Left lobe of liver (tissue), 2 donors: Measurements from ENCODE around the gene GOLGA6A. TPM values are rescaled to one million over a fixed set of nuclear protein-coding genes. Genes with fewer than 3 reads are reported as not detected.

ENCODE experiments used
- ATAC-seq: fragments of 200-7000 bp; cut with Tn5 transposase; one replicate; pipeline ENCODE4 v1.9.1; 2020; ENCODE audit warnings: mild to moderate bottlenecking, moderate library complexity
- DNase-seq: peaks from one replicate; pipeline ENCODE4 v3.0.0-alpha.2; 2020; ENCODE audit warnings: low spot score
- total RNA-seq: library from RNA; stranded (reverse); gene quantifications from one replicate; pipeline ENCODE4 v1.2.1, GENCODE V29; 2021
- donor health status: DM: no; HTN: no; CAD: no; lungs with moderate emphysema.
- donor health status: DM: no; HTN: yes; CAD: no.

GOLGA6A gene
- total RNA-seq, 1 donor from 2014 or later, result 1.6 TPM

- DNase-seq (no peak), ATAC-seq (no peak)
Observed at GRCh38 chr15:74037171-74038117, 44.9 kb downstream of the GOLGA6A start.

GRCh38 chr15:74036271-74037170 lies 45.8 kb downstream of the GOLGA6A start:
- DNase-seq (peak; percentile 62), ATAC-seq (peak; percentile 83)

- DNase-seq, result no peak
- ATAC-seq, result no peak
Observed at GRCh38 chr15:74035121-74036017, 47.0 kb downstream of the GOLGA6A start.

- DNase-seq (no peak), ATAC-seq (no peak)
Observed at GRCh38 chr15:74034206-74034755, 48.1 kb downstream of the GOLGA6A start.

GRCh38 chr15:74032606-74033561 lies 49.5 kb downstream of the GOLGA6A start:
- DNase-seq (no peak), ATAC-seq (no peak)

GRCh38 chr15:74032046-74032445 lies 50.3 kb downstream of the GOLGA6A start:
- ATAC-seq (no peak), DNase-seq (no peak)

GRCh38 chr15:74028646-74029045 lies 53.7 kb downstream of the GOLGA6A start:
- no peak for ATAC-seq

GRCh38 chr15:74027688-74028087 lies 54.7 kb downstream of the GOLGA6A start:
- ATAC-seq (no peak), DNase-seq (no peak)

More at GRCh38 chr15:74028646-74029045, 53.7 kb downstream of the GOLGA6A start:
- no peak for DNase-seq

GRCh38 chr15:74025436-74025835 lies 56.9 kb downstream of the GOLGA6A start:
- ATAC-seq (peak; percentile 21), DNase-seq (no peak)

- no peak for ATAC-seq
Observed at GRCh38 chr15:74024687-74025086, 57.7 kb downstream of the GOLGA6A start.

GRCh38 chr15:74022706-74023470 lies 59.5 kb downstream of the GOLGA6A start:
- DNase-seq, result no peak
- ATAC-seq, result no peak

More at GRCh38 chr15:74024687-74025086, 57.7 kb downstream of the GOLGA6A start:
- no peak for DNase-seq

Other genes starting within 250 kb of the GOLGA6A start
- gene TBC1D21, start 209.0 kb downstream of the GOLGA6A start, total RNA-seq, result not detected
- gene LOXL1, start 156.1 kb downstream of the GOLGA6A start, total RNA-seq, result 0.75 TPM
- 8.1 TPM for gene STOML1, start 90.3 kb downstream of the GOLGA6A start, total RNA-seq
- gene PML, start 87.8 kb downstream of the GOLGA6A start, total RNA-seq, result 15.5 TPM
- gene ISLR2, start 48.0 kb upstream of the GOLGA6A start, total RNA-seq, result 0.30 TPM
- gene ISLR, start 91.2 kb upstream of the GOLGA6A start, total RNA-seq, result 2.3 TPM
- gene STRA6, start 120.2 kb upstream of the GOLGA6A start, total RNA-seq, result not detected
- gene CCDC33, start 153.8 kb upstream of the GOLGA6A start, total RNA-seq, result not detected